Stimulated activated CD4-positive, alpha-beta T cell treated with anti-CD3 and anti-CD28 coated beads, Interleukin-15, amount 100 ng/mL, for 48 hours (primary cell): ENCODE results near the gene SLC27A4.

ENCODE experiments used
- DNase-seq, 2 donors: peaks; one replicate each; pipeline ENCODE4 v3.0.0-alpha.2; 2020; ENCODE audit warnings: low read depth in 2 of 2

The SLC27A4 gene

GRCh38 chr9:128365525-128365924 lies 25.2 kb downstream of the SLC27A4 start:
- DNase-seq, result no peak

- no peak for DNase-seq
These were observed 28.8 kb downstream of the SLC27A4 start for GRCh38 chr9:128369024-128369706.

- no peak for DNase-seq
These were observed 30.0 kb downstream of the SLC27A4 start for GRCh38 chr9:128370367-128370751.

GRCh38 chr9:128370752-128371629 lies 30.7 kb downstream of the SLC27A4 start, which contains the start of gene URM1:
URM1 (plus strand) TSS chr9:128371374; CDS start chr9:128371381, 7 bp downstream.
- peak; percentile 88 to 94 for DNase-seq

- no peak for DNase-seq
These were observed 31.3 kb downstream of the SLC27A4 start for GRCh38 chr9:128371630-128372117.

GRCh38 chr9:128372188-128372641 lies 31.9 kb downstream of the SLC27A4 start:
- DNase-seq, result no peak

- no peak for DNase-seq
These were observed 32.5 kb downstream of the SLC27A4 start for GRCh38 chr9:128372784-128373183.

- DNase-seq, result no peak
These were observed 33.9 kb downstream of the SLC27A4 start for GRCh38 chr9:128374221-128374675.

GRCh38 chr9:128375865-128376264 lies 35.5 kb downstream of the SLC27A4 start:
- no peak for DNase-seq

GRCh38 chr9:128382261-128382660 lies 41.9 kb downstream of the SLC27A4 start:
- no peak for DNase-seq

- DNase-seq, result no peak
These were observed 42.9 kb downstream of the SLC27A4 start for GRCh38 chr9:128383007-128383753.

- no peak for DNase-seq
These were observed 43.5 kb downstream of the SLC27A4 start for GRCh38 chr9:128383791-128384190.

GRCh38 chr9:128384801-128385495 lies 44.6 kb downstream of the SLC27A4 start:
- DNase-seq, result no peak

GRCh38 chr9:128385496-128386460 lies 45.5 kb downstream of the SLC27A4 start:
- no peak for DNase-seq

- no peak for DNase-seq
These were observed 47.8 kb downstream of the SLC27A4 start for GRCh38 chr9:128388150-128388549.

GRCh38 chr9:128389395-128390149 lies 49.2 kb downstream of the SLC27A4 start:
- DNase-seq, result no peak

- DNase-seq, result no peak
These were observed 50.0 kb downstream of the SLC27A4 start for GRCh38 chr9:128390150-128390812.

GRCh38 chr9:128390813-128391711 lies 50.7 kb downstream of the SLC27A4 start:
- no peak for DNase-seq
